ENCODE measurements around the gene TTLL11.

- TF ChIP-seq, protein P1, sequence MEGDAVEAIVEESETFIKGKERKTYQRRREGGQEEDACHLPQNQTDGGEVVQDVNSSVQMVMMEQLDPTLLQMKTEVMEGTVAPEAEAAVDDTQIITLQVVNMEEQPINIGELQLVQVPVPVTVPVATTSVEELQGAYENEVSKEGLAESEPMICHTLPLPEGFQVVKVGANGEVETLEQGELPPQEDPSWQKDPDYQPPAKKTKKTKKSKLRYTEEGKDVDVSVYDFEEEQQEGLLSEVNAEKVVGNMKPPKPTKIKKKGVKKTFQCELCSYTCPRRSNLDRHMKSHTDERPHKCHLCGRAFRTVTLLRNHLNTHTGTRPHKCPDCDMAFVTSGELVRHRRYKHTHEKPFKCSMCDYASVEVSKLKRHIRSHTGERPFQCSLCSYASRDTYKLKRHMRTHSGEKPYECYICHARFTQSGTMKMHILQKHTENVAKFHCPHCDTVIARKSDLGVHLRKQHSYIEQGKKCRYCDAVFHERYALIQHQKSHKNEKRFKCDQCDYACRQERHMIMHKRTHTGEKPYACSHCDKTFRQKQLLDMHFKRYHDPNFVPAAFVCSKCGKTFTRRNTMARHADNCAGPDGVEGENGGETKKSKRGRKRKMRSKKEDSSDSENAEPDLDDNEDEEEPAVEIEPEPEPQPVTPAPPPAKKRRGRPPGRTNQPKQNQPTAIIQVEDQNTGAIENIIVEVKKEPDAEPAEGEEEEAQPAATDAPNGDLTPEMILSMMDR (IDR thresholded peaks at IDR 0.05; ENCODE audit: low read depth, low read length) = no peak
- TF ChIP-seq POLR2A (IDR thresholded peaks at IDR 0.05; ENCODE audit: extremely low read depth, insufficient read length) = no peak
These were observed 143.7 kb downstream of the TTLL11 start for GRCh38 chr9:121949364-121949763.
